Activated CD4-positive, alpha-beta T cell treated with anti-CD3 and anti-CD28 coated beads, Interleukin-2, amount 50 U/mL, for 16 hours (primary cell): ENCODE results near the gene PEPD.
A peak's percentile ranks its signal among the peaks of the same experiment; 100 is the strongest.

Source experiments
- DNase-seq: peaks from one replicate; pipeline ENCODE4 v3.0.0-alpha.2; 2020

PEPD gene

GRCh38 chr19:33418871-33419787 is 102.5 kb downstream of the PEPD start:
- no peak for DNase-seq

- no peak for DNase-seq
Measured at GRCh38 chr19:33418461-33418860, 103.1 kb downstream of the PEPD start.

GRCh38 chr19:33417751-33418150 is 103.8 kb downstream of the PEPD start:
- DNase-seq: no peak

GRCh38 chr19:33416307-33417215 is 105.0 kb downstream of the PEPD start:
- DNase-seq: peak; percentile 72

- DNase-seq: no peak
Measured at GRCh38 chr19:33414667-33415605, 106.7 kb downstream of the PEPD start.

- DNase-seq: no peak
Measured at GRCh38 chr19:33413868-33414666, 107.5 kb downstream of the PEPD start.

GRCh38 chr19:33413426-33413725 is 108.2 kb downstream of the PEPD start:
- DNase-seq: no peak

GRCh38 chr19:33412601-33413425 is 108.8 kb downstream of the PEPD start:
- DNase-seq: no peak

GRCh38 chr19:33411621-33412180 is 109.9 kb downstream of the PEPD start:
- DNase-seq: no peak

- no peak for DNase-seq
Measured at GRCh38 chr19:33410915-33411401, 110.6 kb downstream of the PEPD start.

- DNase-seq: no peak
Measured at GRCh38 chr19:33409906-33410685, 111.5 kb downstream of the PEPD start.

- DNase-seq: no peak
Measured at GRCh38 chr19:33408538-33409434, 112.8 kb downstream of the PEPD start.

- DNase-seq: no peak
Measured at GRCh38 chr19:33408116-33408515, 113.5 kb downstream of the PEPD start.

- no peak for DNase-seq
Measured at GRCh38 chr19:33407716-33408115, 113.9 kb downstream of the PEPD start.

- no peak for DNase-seq
Measured at GRCh38 chr19:33407140-33407551, 114.4 kb downstream of the PEPD start.

- DNase-seq: peak; percentile 74
Measured at GRCh38 chr19:33406521-33407139, 115.0 kb downstream of the PEPD start.

- DNase-seq: no peak
Measured at GRCh38 chr19:33405553-33406461, 115.8 kb downstream of the PEPD start.
